H1 (cell line): ENCODE data around the gene TOMM6.

Source experiments
- BRCA1 ChIP-seq: IDR thresholded peaks from 2 replicates; pipeline ENCODE4 v1.6.1; 2012; ENCODE audit warnings: low read depth, low read length, improper control_type of control experiment
- EZH2 ChIP-seq: fragments of 200-600 bp; sonication (generic); IDR thresholded peaks from 2 replicates; pipeline ENCODE4 v1.7.1; 2012; ENCODE audit warnings: low read depth, mild to moderate bottlenecking, moderate library complexity, low read length, inconsistent platforms; ENCODE audit not compliant: severe bottlenecking
- HDAC2 ChIP-seq, 2 experiments: fragments of 300-600 bp in 1 of 2; sonication (generic) in 1 of 2; IDR thresholded peaks; 2 replicates each; pipeline ENCODE4 v1.6.1; 2011 to 2012; ENCODE audit warnings: low read depth in 2 of 2, low read length in 2 of 2, mild to moderate bottlenecking in 2 of 2, moderate library complexity in 2 of 2, borderline replicate concordance in 1 of 2, inconsistent platforms in 1 of 2
- POLR2AphosphoS5 ChIP-seq: IDR thresholded peaks from 2 replicates; pipeline ENCODE4 v1.6.1; 2011; ENCODE audit warnings: low read depth, low read length
- YY1 ChIP-seq: IDR thresholded peaks from 2 replicates; pipeline ENCODE4 v1.6.1; 2011; ENCODE audit warnings: low read depth, mild to moderate bottlenecking, low read length
- TF ChIP-seq, protein P1 (sequence below), 3 experiments: IDR thresholded peaks; 1 replicate in 2 of 3; 2 replicates in 1 of 3; pipeline versions ENCODE4 v1.5.1 to v1.6.1; 2011; ENCODE audit warnings: low read length in 3 of 3, mild to moderate bottlenecking in 3 of 3, inconsistent platforms in 2 of 3, low read depth in 1 of 3, moderate library complexity in 1 of 3; ENCODE audit not compliant: insufficient read depth in 1 of 3; ENCODE audit errors: control extremely low read depth in 1 of 3
- TF ChIP-seq, protein P2 (sequence below): IDR thresholded peaks from 2 replicates; pipeline ENCODE4 v1.6.1; 2012; ENCODE audit warnings: inconsistent platforms

DNA sequence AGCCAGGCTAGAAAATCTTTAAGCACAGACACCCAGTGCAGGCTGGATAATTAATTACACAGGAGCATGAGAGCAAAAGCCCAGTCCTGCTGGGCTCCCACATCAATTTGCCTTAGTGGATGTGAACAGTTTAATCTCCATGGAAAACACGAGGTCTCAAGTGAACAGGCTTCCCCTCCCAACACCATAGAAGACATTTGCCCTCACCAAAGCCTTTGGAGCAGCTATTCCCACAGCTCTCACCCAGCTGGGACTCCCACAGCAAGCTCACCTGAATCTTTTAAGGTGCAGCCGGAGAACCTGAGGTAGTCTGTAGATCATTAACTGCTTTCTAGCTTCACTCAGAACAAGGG, 12.0 kb downstream of the TOMM6 start:
- TF ChIP-seq EZH2 (no peak), YY1 (no peak), BRCA1 (no peak), HDAC2 (IDR thresholded peaks at IDR 0.05; ENCODE audit: borderline replicate concordance in 1 of 2, low read depth in 2 of 2, low read length in 2 of 2) (no peak), POLR2AphosphoS5 (no peak)
- TF ChIP-seq, protein P1, sequence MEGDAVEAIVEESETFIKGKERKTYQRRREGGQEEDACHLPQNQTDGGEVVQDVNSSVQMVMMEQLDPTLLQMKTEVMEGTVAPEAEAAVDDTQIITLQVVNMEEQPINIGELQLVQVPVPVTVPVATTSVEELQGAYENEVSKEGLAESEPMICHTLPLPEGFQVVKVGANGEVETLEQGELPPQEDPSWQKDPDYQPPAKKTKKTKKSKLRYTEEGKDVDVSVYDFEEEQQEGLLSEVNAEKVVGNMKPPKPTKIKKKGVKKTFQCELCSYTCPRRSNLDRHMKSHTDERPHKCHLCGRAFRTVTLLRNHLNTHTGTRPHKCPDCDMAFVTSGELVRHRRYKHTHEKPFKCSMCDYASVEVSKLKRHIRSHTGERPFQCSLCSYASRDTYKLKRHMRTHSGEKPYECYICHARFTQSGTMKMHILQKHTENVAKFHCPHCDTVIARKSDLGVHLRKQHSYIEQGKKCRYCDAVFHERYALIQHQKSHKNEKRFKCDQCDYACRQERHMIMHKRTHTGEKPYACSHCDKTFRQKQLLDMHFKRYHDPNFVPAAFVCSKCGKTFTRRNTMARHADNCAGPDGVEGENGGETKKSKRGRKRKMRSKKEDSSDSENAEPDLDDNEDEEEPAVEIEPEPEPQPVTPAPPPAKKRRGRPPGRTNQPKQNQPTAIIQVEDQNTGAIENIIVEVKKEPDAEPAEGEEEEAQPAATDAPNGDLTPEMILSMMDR (IDR thresholded peaks at IDR 0.05; ENCODE audit: control extremely low read depth in 1 of 3, insufficient read depth in 1 of 3, low read depth in 1 of 3, low read length in 3 of 3), result no peak
- TF ChIP-seq, protein P2, sequence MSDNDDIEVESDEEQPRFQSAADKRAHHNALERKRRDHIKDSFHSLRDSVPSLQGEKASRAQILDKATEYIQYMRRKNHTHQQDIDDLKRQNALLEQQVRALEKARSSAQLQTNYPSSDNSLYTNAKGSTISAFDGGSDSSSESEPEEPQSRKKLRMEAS, result no peak
